MM.1S (cell line): ENCODE data around the gene SPINK6.

Experiments used
- CTCF ChIP-seq: fragments of 300-600 bp; sonication (generic); IDR thresholded peaks from 2 replicates; pipeline ENCODE4 v1.5.1; 2016; ENCODE audit warnings: antibody characterized with exemption, low read length, mixed read lengths
- EZH2 ChIP-seq: fragments of 300-600 bp; sonication (generic); optimal IDR thresholded peaks from 2 replicates; pipeline ENCODE3; 2017; ENCODE audit warnings: low read depth, mild to moderate bottlenecking, antibody characterized with exemption, low read length, mixed read lengths
- EZH2phosphoT487 ChIP-seq: fragments of 300-600 bp; sonication (generic); IDR thresholded peaks from 2 replicates; pipeline ENCODE4 v1.6.1; 2018; ENCODE audit warnings: antibody characterized with exemption, low read length

DNA sequence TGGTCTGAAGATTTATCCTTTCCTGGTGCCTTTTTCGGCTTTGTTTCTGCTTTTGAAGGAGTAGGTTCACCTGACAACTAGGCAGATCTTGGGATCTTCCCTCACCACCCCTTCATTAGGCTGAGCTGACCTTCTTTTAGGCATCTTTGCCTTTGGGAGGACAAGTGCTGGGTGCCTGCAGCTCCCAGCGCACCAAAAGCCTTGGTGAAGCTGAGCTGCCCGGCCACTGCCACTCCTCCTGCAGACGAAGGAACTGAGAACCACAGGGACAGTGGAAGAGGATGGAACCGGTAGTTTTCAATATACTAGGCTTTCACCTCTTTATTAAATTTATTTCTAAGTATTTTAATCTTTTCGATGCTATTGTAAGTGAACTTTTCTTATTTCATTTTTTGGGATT, 18.7 kb downstream of the SPINK6 start:
- no peak for TF ChIP-seq CTCF
- TF ChIP-seq EZH2phosphoT487 = no peak
- TF ChIP-seq EZH2 = no peak
